ENCODE data around the gene PPP1R1B. TPM values are rescaled to one million over a fixed set of nuclear protein-coding genes. Genes with fewer than 3 reads are reported as not detected.

PPP1R1B gene
- total RNA-seq, 1 donor from 2014 or later: not detected

DNA sequence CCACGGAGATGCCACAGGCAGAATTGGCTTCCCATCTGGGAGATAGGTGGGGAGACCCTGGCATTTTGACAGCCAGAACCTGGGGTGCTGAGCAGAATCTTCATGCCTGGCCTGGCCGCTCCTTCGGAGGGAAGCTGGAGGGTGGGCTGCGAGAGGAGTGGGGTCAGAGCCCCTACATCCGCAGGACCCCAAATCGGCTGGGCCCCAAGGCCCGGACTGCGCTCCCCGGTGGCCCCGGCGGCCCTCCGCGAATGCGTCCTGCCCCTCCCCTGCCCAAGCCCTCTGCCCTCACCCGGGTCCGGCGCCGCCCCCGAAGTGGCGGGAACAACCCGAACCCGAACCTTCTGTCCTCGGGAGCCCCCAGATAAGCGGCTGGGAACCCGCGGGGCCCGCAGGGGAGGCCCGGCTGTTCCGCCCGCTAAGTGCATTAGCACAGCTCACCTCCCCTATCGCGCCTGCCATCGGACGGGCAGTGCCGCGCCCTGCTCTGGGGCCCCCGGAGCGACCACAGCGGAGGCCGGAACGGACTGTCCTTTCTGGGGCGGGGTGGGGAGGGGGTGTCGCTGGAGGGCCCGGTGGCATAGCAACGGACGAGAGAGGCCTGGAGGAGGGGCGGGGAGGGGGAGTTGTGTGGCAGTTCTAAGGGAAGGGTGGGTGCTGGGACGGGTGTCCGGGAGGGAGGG, 40.7 kb downstream of the PPP1R1B start:
- no peak for TF ChIP-seq CTCF (IDR thresholded peaks at IDR 0.05; ENCODE audit: insufficient read depth, low read length, severe bottlenecking)
- peaks cover 23% of the 10 kb centered on the region for H3K27me3 ChIP-seq (ENCODE audit: control insufficient read depth, insufficient read depth, low read length)
- H3K4me3 ChIP-seq (ENCODE audit: low read depth, low read length): no peak overlapping the region
- DNase-seq (ENCODE audit: low read depth) (no peak), FAIRE-seq (no peak)
- H3K36me3 ChIP-seq (ENCODE audit: control insufficient read depth, insufficient read depth, low read length): peaks cover 3% of the 10 kb centered on the region

DNA sequence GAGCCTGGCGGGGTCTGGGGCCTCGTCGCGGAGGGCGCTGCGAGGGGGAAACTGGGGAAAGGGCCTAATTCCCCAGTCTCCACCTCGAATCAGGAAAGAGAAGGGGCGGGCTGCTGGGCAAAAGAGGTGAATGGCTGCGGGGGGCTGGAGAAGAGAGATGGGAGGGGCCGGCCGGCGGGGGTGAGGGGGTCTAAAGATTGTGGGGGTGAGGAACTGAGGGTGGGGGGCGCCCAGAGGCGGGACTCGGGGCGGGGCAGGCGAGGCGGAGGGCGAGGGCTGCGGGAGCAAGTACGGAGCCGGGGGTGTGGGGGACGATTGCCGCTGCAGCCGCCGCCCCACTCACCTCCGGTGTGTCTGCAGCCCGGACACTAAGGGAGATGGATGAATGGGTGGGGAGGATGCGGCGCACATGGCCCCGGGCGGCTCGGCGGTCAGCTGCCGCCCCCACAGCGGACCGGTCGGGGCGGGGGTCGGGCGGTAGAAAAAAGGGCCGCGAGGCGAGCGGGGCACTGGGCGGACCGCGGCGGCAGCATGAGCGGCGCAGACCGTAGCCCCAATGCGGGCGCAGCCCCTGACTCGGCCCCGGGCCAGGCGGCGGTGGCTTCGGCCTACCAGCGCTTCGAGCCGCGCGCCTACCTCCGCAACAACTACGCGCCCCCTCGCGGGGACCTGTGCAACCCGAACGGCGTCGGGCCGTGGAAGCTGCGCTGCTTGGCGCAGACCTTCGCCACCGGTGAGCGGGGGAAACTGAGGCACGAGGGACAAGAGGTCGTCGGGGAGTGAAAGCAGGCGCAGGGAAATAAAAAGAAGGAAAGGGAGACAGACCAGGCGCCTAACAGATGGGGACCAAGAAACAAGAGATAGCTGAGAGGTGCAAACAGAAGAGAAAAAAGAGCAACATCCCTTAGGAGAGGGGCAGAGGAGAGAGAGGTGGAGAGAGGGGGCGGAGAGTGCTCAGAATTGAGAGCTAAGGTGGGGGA, 41.5 kb downstream of the PPP1R1B start, which contains the start of gene PNMT:
TSS of gene PNMT (plus strand) at position 509 of the 980 bp plus-strand sequence. CDS start at position 532, 23 bp downstream.
- H3K4me3 ChIP-seq (ENCODE audit: low read depth, low read length): peak within 1 kb of the TSS; percentile 26
- peak; percentile 80 for TF ChIP-seq CTCF (IDR thresholded peaks at IDR 0.05; ENCODE audit: insufficient read depth, low read length, severe bottlenecking)
- no peaks in the 10 kb centered on the region for H3K36me3 ChIP-seq (ENCODE audit: control insufficient read depth, insufficient read depth, low read length)
- FAIRE-seq: no peak
- peaks cover 23% of the 10 kb centered on the region for H3K27me3 ChIP-seq (ENCODE audit: control insufficient read depth, insufficient read depth, low read length)
- DNase-seq (ENCODE audit: low read depth): peak; percentile 31

GRCh38 chr17:39669897-39670735, 43.4 kb downstream of the PPP1R1B start:
- Histone ChIP-seq H3K36me3 (ENCODE audit: control insufficient read depth, insufficient read depth, low read length) (no peaks in the 10 kb centered on the region), H3K27me3 (ENCODE audit: control insufficient read depth, insufficient read depth, low read length) (peaks cover 23% of the 10 kb centered on the region), H3K4me3 (ENCODE audit: low read depth, low read length) (no peak overlapping the region)
- FAIRE-seq (no peak), DNase-seq (ENCODE audit: low read depth) (no peak)
- TF ChIP-seq CTCF (IDR thresholded peaks at IDR 0.05; ENCODE audit: insufficient read depth, low read length, severe bottlenecking): no peak

DNA sequence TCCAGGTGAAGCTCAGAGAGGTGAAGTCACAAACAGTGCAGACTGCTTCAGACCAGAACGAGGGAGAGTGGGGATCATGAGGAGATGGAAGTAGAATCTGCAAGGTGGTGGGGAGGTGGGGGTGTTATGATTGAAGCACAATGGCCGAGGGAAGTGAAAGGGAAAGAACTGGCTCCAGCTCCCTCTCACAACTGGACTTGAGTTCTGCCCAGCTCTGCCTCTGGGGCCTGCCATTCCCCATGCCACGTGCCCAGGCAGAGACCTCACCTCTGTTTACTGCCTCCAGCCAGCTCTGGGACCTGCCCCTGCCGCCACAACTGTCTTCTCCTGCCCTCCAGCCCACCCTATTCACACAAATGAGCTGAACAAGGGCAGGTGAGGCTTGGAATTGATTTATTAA, 44.0 kb downstream of the PPP1R1B start:
- Histone ChIP-seq H3K36me3 (ENCODE audit: control insufficient read depth, insufficient read depth, low read length) (no peaks in the 10 kb centered on the region), H3K4me3 (ENCODE audit: low read depth, low read length) (no peak overlapping the region), H3K27me3 (ENCODE audit: control insufficient read depth, insufficient read depth, low read length) (peaks cover 23% of the 10 kb centered on the region)
- FAIRE-seq (peak; percentile 28), DNase-seq (ENCODE audit: low read depth) (no peak)
- TF ChIP-seq CTCF (IDR thresholded peaks at IDR 0.05; ENCODE audit: insufficient read depth, low read length, severe bottlenecking): no peak

GRCh38 chr17:39671651-39672521, 45.1 kb downstream of the PPP1R1B start:
- H3K36me3 ChIP-seq (ENCODE audit: control insufficient read depth, insufficient read depth, low read length): no peaks in the 10 kb centered on the region
- peaks cover 17% of the 10 kb centered on the region for H3K27me3 ChIP-seq (ENCODE audit: control insufficient read depth, insufficient read depth, low read length)
- no peak overlapping the region for H3K4me3 ChIP-seq (ENCODE audit: low read depth, low read length)
- FAIRE-seq (peak; percentile 72), DNase-seq (ENCODE audit: low read depth) (peak; percentile 30)
- peak; percentile 66 for TF ChIP-seq CTCF (IDR thresholded peaks at IDR 0.05; ENCODE audit: insufficient read depth, low read length, severe bottlenecking)
